GM12878 (cell line): ENCODE results near the gene MLEC. TPM values are rescaled to one million over a fixed set of nuclear protein-coding genes. Genes with fewer than 3 reads are reported as not detected.

Experiments used
- ATAC-seq: fragments of 200-7000 bp; cut with Tn5 transposase; 3 replicates; pipeline ENCODE4 v1.9.1; 2020; ENCODE audit warnings: mild to moderate bottlenecking, moderate library complexity
- BruUV-seq: library from RNA; stranded (reverse); fragments of 400-500 nt; replicated peaks from 2 replicates; lab custom pipeline; 2021; lab: Mats Ljungman, UMichigan
- CTCF ChIA-PET: fragments of 300-600 bp; sonication (Branson Sonifier 250); formaldehyde crosslinking; extraction: SDS; loops from one replicate; lab custom pipeline; 2021; ENCODE audit warnings: inconsistent platforms; lab: Yijun Ruan, JAX
- POLR2A ChIA-PET: fragments of 350-600 bp; formaldehyde crosslinking; extraction: SDS; loops from one replicate; lab custom pipeline; 2021; ENCODE audit warnings: inconsistent platforms; lab: Charles Lee
- RAD21 ChIA-PET: fragments of 300-600 bp; sonication (Branson Sonifier 250); formaldehyde crosslinking; loops from one replicate; lab custom pipeline; 2023; ENCODE audit warnings: antibody characterized with exemption; ENCODE audit not compliant: unreplicated experiment; lab: Charles Lee
- SMC1A ChIA-PET: fragments of 300-600 bp; sonication (Branson Sonifier 250); formaldehyde crosslinking; loops from one replicate; lab custom pipeline; 2023; ENCODE audit not compliant: unreplicated experiment, uncharacterized antibody; lab: Charles Lee
- DNase-seq: peaks from one replicate; pipeline ENCODE4 v3.0.0-alpha.2; 2011; ENCODE audit warnings: low read depth, low spot score
- FAIRE-seq: peaks from 3 replicates; lab custom pipeline; 2011; peaks lifted over from hg19 to GRCh38; lab: Jason Lieb, UNC
- H2AFZ ChIP-seq: 2 replicates; pipeline ENCODE4 v1.6.0; 2011; ENCODE audit warnings: low read depth, low read length, control low read depth; ENCODE audit not compliant: control insufficient read depth
- H3K27ac ChIP-seq: 2 replicates; pipeline ENCODE4 v1.5.1; 2011; ENCODE audit warnings: control low read depth; ENCODE audit not compliant: control insufficient read depth, insufficient read depth
- H3K27me3 ChIP-seq, 2 experiments: replicated peaks in 1 of 2; 2 replicates each; pipeline versions ENCODE4 v1.6.0 to v1.6.1; 2011; ENCODE audit warnings: low read length in 1 of 2; ENCODE audit not compliant: control insufficient read depth in 2 of 2, insufficient read depth in 2 of 2
- H3K36me3 ChIP-seq, 2 experiments: 2 replicates each; pipeline ENCODE4 v1.5.1; 2011; ENCODE audit warnings: low read length in 1 of 2; ENCODE audit not compliant: control insufficient read depth in 2 of 2, insufficient read depth in 2 of 2
- H3K4me1 ChIP-seq: 2 replicates; pipeline ENCODE4 v1.6.1; 2011; ENCODE audit warnings: mild to moderate bottlenecking, low read length, moderate library complexity, mixed read lengths; ENCODE audit not compliant: control insufficient read depth, insufficient read depth
- H3K4me2 ChIP-seq: 2 replicates; pipeline ENCODE4 v1.6.0; 2011; ENCODE audit warnings: control low read depth; ENCODE audit not compliant: control insufficient read depth, insufficient read depth
- H3K4me3 ChIP-seq: fragments of 200-600 bp; sonication (generic); 2 replicates; pipeline ENCODE4 v1.5.1; 2016
- H3K79me2 ChIP-seq: 2 replicates; pipeline ENCODE4 v1.6.0; 2011; ENCODE audit warnings: low read length; ENCODE audit not compliant: control insufficient read depth, insufficient read depth
- H3K9ac ChIP-seq: 2 replicates; pipeline ENCODE4 v1.8.0; 2011; ENCODE audit warnings: low read length, control low read depth, mixed read lengths; ENCODE audit not compliant: control insufficient read depth, insufficient read depth
- H3K9me3 ChIP-seq: replicated peaks from 3 replicates; pipeline ENCODE4 v1.5.1; 2011; ENCODE audit warnings: mild to moderate bottlenecking, low read length; ENCODE audit not compliant: control insufficient read depth, insufficient read depth
- H4K20me1 ChIP-seq: 2 replicates; pipeline ENCODE4 v1.6.0; 2011; ENCODE audit not compliant: control insufficient read depth, insufficient read depth
- CHD2 ChIP-seq: IDR thresholded peaks from 2 replicates; pipeline ENCODE4 v1.6.1; 2011; ENCODE audit warnings: low read depth, low read length, improper control_type of control experiment, borderline replicate concordance
- CREB1 ChIP-seq: IDR thresholded peaks from 2 replicates; pipeline ENCODE4 v1.6.1; 2012; ENCODE audit warnings: low read depth, mild to moderate bottlenecking, inconsistent platforms
- DPF2 ChIP-seq: fragments of 450-650 bp; IDR thresholded peaks from 2 replicates; pipeline ENCODE4 v1.6.1; 2017; ENCODE audit warnings: mild to moderate bottlenecking
- EGR1 ChIP-seq, 2 experiments: IDR thresholded peaks; 1 replicate in 1 of 2; 2 replicates in 1 of 2; pipeline ENCODE4 v1.6.1; 2011 to 2012; ENCODE audit warnings: low read depth in 2 of 2, low read length in 2 of 2, borderline replicate concordance in 1 of 2, mild to moderate bottlenecking in 1 of 2, moderate library complexity in 1 of 2
- ETV6 ChIP-seq, 2 experiments: fragments of 450-650 bp in 1 of 2; IDR thresholded peaks in 1 of 2; conservative IDR thresholded peaks in 1 of 2; 2 replicates each; pipeline ENCODE4 v1.6.1; 2014; ENCODE audit warnings: antibody characterized with exemption in 1 of 2, borderline replicate concordance in 1 of 2, low read depth in 1 of 2, mild to moderate bottlenecking in 1 of 2, moderate library complexity in 1 of 2
- GATAD2B ChIP-seq: fragments of 450-650 bp; conservative IDR thresholded peaks from 2 replicates; pipeline ENCODE4 v1.6.1; 2017; ENCODE audit warnings: low read depth, mild to moderate bottlenecking, moderate library complexity
- HCFC1 ChIP-seq: fragments of 150-350 bp; IDR thresholded peaks from 2 replicates; pipeline ENCODE4 v1.6.1; 2014; ENCODE audit warnings: low read length
- JUNB ChIP-seq: IDR thresholded peaks from 2 replicates; pipeline ENCODE4 v1.6.1; 2016; ENCODE audit warnings: antibody characterized with exemption, mild to moderate bottlenecking
- JUND ChIP-seq: IDR thresholded peaks from 2 replicates; pipeline ENCODE4 v1.6.1; 2012; ENCODE audit warnings: low read depth, mild to moderate bottlenecking, low read length, improper control_type of control experiment, moderate library complexity
- KAT2A ChIP-seq: conservative IDR thresholded peaks from 2 replicates; pipeline ENCODE4 v1.6.1; 2011; ENCODE audit warnings: low read depth, low read length; ENCODE audit not compliant: control insufficient read depth
- MXI1 ChIP-seq: fragments of 150-350 bp; IDR thresholded peaks from 2 replicates; pipeline ENCODE4 v1.6.1; 2011; ENCODE audit warnings: low read depth, mild to moderate bottlenecking, inconsistent platforms, low read length, improper control_type of control experiment
- MYB ChIP-seq: fragments of 150-350 bp; IDR thresholded peaks from 2 replicates; pipeline ENCODE4 v1.6.1; 2014; ENCODE audit warnings: mild to moderate bottlenecking, low read depth, low read length, borderline replicate concordance
- NR2F1 ChIP-seq: fragments of 450-650 bp; conservative IDR thresholded peaks from 2 replicates; pipeline ENCODE4 v1.6.1; 2017; ENCODE audit warnings: mild to moderate bottlenecking
- POU2F2 ChIP-seq: IDR thresholded peaks from 3 replicates; pipeline ENCODE4 v1.6.1; 2011; ENCODE audit warnings: low read depth, mild to moderate bottlenecking, low read length, borderline replicate concordance
- SIN3A ChIP-seq: IDR thresholded peaks from 2 replicates; pipeline ENCODE4 v1.6.1; 2012; ENCODE audit warnings: low read depth, low read length, improper control_type of control experiment
- SIX5 ChIP-seq: IDR thresholded peaks from 2 replicates; pipeline ENCODE4 v1.6.1; 2011; ENCODE audit warnings: mild to moderate bottlenecking, low read depth, low read length, moderate library complexity; ENCODE audit not compliant: severe bottlenecking
- SKIL ChIP-seq: fragments of 450-650 bp; IDR thresholded peaks from 2 replicates; pipeline ENCODE4 v1.6.1; 2017; ENCODE audit warnings: mild to moderate bottlenecking, low read depth, inconsistent platforms; ENCODE audit not compliant: poor library complexity, severe bottlenecking
- SUPT20H ChIP-seq: IDR thresholded peaks from 2 replicates; pipeline ENCODE4 v1.6.1; 2011; ENCODE audit warnings: low read depth, mild to moderate bottlenecking, low read length, moderate library complexity, borderline replicate concordance; ENCODE audit not compliant: control insufficient read depth
- TCF12 ChIP-seq: IDR thresholded peaks from 2 replicates; pipeline ENCODE4 v1.6.1; 2011; ENCODE audit warnings: low read depth, mild to moderate bottlenecking, low read length
- TCF7 ChIP-seq: IDR thresholded peaks from 2 replicates; pipeline ENCODE4 v1.6.1; 2014; ENCODE audit warnings: antibody characterized with exemption, borderline replicate concordance
- USF2 ChIP-seq: IDR thresholded peaks from 2 replicates; pipeline ENCODE4 v1.6.1; 2011; ENCODE audit warnings: low read depth, low read length, improper control_type of control experiment, borderline replicate concordance
- WGBS: methylation state at CpG from one replicate; pipeline ENCODE4 v1.1.6; 2016; ENCODE audit warnings: low lambda C conversion rate; ENCODE audit not compliant: insufficient replicate concordance, insufficient coverage; ENCODE audit errors: missing lambda C conversion rate; 5-methylcytosine and 5-hydroxymethylcytosine counted together
- in situ Hi-C: fragments of 300-500 bp; cut with MboI; formaldehyde crosslinking; loops from 9 replicates; pipeline ENCODE4 v1.14.3; 2018; ENCODE audit warnings: mixed read lengths
- intact Hi-C: fragments of 100-400 bp; cut with micrococcal nuclease; formaldehyde crosslinking; loops from one replicate; pipeline ENCODE4 v1.14.2; 2022; ENCODE audit not compliant: unreplicated experiment
- polyA plus RNA-seq, 11 experiments: library from polyadenylated mRNA; depleted of rRNA in 4 of 11; unstranded in 6 of 11; stranded (reverse) in 5 of 11; fragments of >200 nt; fragmentation: Nextera tagmentation in 4 of 11; fragmentation: Illumina TruSeq in 1 of 11; extraction: Ambion mirVana in 4 of 11; extraction: Trizol in 1 of 11; gene quantifications; 1 replicate in 1 of 11; 2 replicates in 10 of 11; pipeline versions ENCODE4 v1.2.1 to v1.2.3, GENCODE V29; 2011 to 2016; ENCODE audit warnings: inconsistent platforms in 2 of 11, missing spikeins in 2 of 11, low read depth in 1 of 11
- total RNA-seq, 4 experiments: library from RNA; depleted of rRNA in 3 of 4; stranded (reverse); fragments of >200 nt in 3 of 4; fragmentation: Illumina TruSeq in 1 of 4; extraction: Trizol in 1 of 4; gene quantifications; 2 replicates each; pipeline versions ENCODE4 v1.2.1 to v1.2.3, GENCODE V29; 2013 to 2021

MLEC gene
- total and polyA plus RNA-seq, 10 of the 15 experiments (the other 5 are each of a cell fraction or from before 2014, with no cell fraction given), result 26.7 to 172 (median 103) TPM

DNA sequence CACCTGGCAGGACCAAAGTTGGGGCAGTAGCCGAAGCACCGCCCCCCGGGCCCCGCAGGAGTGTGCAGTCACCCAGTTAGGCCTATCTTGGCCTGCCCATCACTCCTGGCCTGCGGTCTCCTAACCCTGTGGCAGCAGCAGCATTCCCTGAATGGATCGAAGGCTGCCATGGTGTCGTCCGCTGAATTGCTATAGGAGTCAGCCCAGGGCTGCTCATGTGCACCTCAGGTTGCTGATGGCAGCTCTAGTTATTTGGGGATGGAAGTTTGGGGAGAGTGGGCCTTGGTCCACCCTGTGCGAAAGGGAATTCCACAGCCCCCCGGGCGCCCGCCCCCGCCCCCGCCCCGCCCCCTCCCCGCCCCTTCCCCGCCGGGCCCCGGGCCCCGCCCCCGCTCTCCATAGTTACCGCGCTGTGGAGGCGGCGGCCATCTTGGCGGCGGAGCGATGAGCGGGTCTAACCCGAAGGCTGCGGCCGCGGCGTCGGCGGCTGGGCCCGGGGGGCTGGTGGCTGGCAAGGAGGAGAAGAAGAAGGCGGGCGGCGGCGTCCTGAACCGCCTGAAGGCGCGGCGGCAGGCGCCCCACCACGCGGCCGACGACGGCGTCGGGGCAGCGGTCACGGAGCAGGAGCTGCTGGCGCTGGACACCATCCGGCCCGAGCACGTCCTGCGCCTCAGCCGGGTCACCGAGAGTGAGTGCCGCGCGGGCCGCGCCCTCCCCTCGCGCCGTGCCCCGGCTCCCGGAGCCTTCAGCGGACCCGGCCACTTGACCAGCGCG is 23.3 kb downstream of the MLEC start, which contains the start of gene UNC119B:
Gene UNC119B, plus strand, starts transcription at position 428 of the 774 bp plus-strand sequence. Its CDS starts 17 bp downstream, at position 445.
- Histone ChIP-seq H3K4me3 (peak within 1 kb of the TSS; percentile 68), H3K9me3 (no peaks in the 10 kb centered on the region), H2AFZ (peak within 1 kb of the TSS; percentile 80), H3K4me2 (peak within 1 kb of the TSS; percentile 89), H4K20me1 (no peaks in the 10 kb centered on the region), H3K9ac (peak within 1 kb of the TSS; percentile 81), H3K27me3 (no peaks in the 10 kb centered on the region), H3K27ac (peak within 1 kb of the TSS; percentile 62), H3K36me3 (peaks cover 0 to 13% of the 10 kb centered on the region in 2 experiments; a peak in 3 of 4 replicates), H3K4me1 (peaks cover 15% of the 10 kb centered on the region), H3K79me2 (peaks cover 15% of the 10 kb centered on the region)
- SMC1A ChIA-PET, result interaction anchor here (0.8 to 5.3 kb wide), 7 partner anchors 12 to 262 kb away, joined by 4 to 68 read pairs (median 7); partner anchors contain the start of gene MLEC
- DNase-seq, result no peak
- RAD21 ChIA-PET, result interaction anchor here (0.8 to 3.9 kb wide), 6 partner anchors 15 to 262 kb away, joined by 3 to 37 read pairs (median 12); partner anchors contain the start of gene MLEC
- ATAC-seq, result peak; percentile 88
- intact Hi-C loops (loop anchor here (5.0 kb wide), 2 partner anchors 83 to 262 kb away; no protein-coding TSS in a partner anchor), in situ Hi-C loops (loop anchor here (5.0 kb wide), 2 partner anchors 63 to 128 kb away; partner anchors contain the start of gene POP5)
- no TSS peak for BruUV-seq
- CTCF ChIA-PET, result interaction anchor here (1.1 to 5.5 kb wide), 7 partner anchors 21 to 262 kb away, joined by 3 to 88 read pairs (median 5); partner anchors contain the start of gene POP5
- FAIRE-seq, result no peak
- POLR2A ChIA-PET, result interaction anchor here (0.6 to 3.5 kb wide), 9 partner anchors 11 to 458 kb away, joined by 3 to 21 read pairs (median 4); partner anchors contain the start of gene MLEC
- WGBS, result 1% methylated on average over 24 of the region's 76 CpGs
- TF ChIP-seq NR2F1 (peak; percentile 62), KAT2A (no peak), HCFC1 (no peak), CREB1 (no peak), DPF2 (peak; percentile 75), SKIL (no peak), CHD2 (no peak), JUNB (no peak), SIX5 (no peak), EGR1 (IDR thresholded peaks at IDR 0.05; ENCODE audit: borderline replicate concordance in 1 of 2, low read depth in 2 of 2, low read length in 2 of 2) (peak in 1 of 2 experiments; percentile 82; a peak in 2 of 3 replicates), USF2 (no peak), ETV6 (conservative IDR thresholded peaks at IDR 0.05 in 1 of 2, IDR thresholded peaks at IDR 0.05 in 1 of 2; ENCODE audit: borderline replicate concordance in 1 of 2, low read depth in 1 of 2) (no peak), MYB (no peak), POU2F2 (no peak), TCF7 (no peak), SUPT20H (no peak), JUND (no peak), GATAD2B (peak; percentile 84; the same call in 1 of the 2 replicates), MXI1 (no peak), TCF12 (no peak), SIN3A (peak; percentile 63; the same call in 1 of the 2 replicates)
